ENCODE results near the gene KCNK7. TPM values are rescaled to one million over a fixed set of nuclear protein-coding genes. Genes with fewer than 3 reads are reported as not detected.

KCNK7 gene
- total and polyA plus RNA-seq, 2 experiments from 2014 or later, result 0.60 TPM; not detected in 1

- no peaks in the 10 kb centered on the region for H3K9me2 ChIP-seq (ENCODE audit: insufficient read depth)
- peaks cover 42% of the 10 kb centered on the region for H3K27me3 ChIP-seq (ENCODE audit: insufficient read depth)
- no peak overlapping the region for H3K4me3 ChIP-seq
- H3F3A ChIP-seq (replicated peaks; ENCODE audit: low read depth), result peaks cover 26% of the 10 kb centered on the region; the same call in 1 of the 2 replicates
- Mint-ChIP-seq H3K4me3 (no peak overlapping the region), H3K36me3 (ENCODE audit: low read depth) (peaks cover 9% of the 10 kb centered on the region; the same call in 2 of the 3 replicates), H3K27ac (no peak overlapping the region), H3K27me3 (ENCODE audit: insufficient read depth, low read depth, poor library complexity) (peaks cover 36% of the 10 kb centered on the region), H3K4me1 (peaks cover 13% of the 10 kb centered on the region), H3K9me3 (no peaks in the 10 kb centered on the region; the same call in 2 of the 3 replicates)
- no peak overlapping the region for H3K4me2 ChIP-seq
- DNase-seq (ENCODE audit: low spot score) (no peak), ATAC-seq (no peak)
- H2AFZ ChIP-seq, result no peak overlapping the region
- H3K36me3 ChIP-seq (ENCODE audit: insufficient read depth), result no peaks in the 10 kb centered on the region; the same call in 1 of the 2 replicates
- TF ChIP-seq CREB1 (CRISPR knock-in tag; IDR thresholded peaks at IDR 0.05; ENCODE audit: low read depth) (no peak), REST (IDR thresholded peaks at IDR 0.05; ENCODE audit: unreplicated experiment) (no peak), EZH2 (IDR thresholded peaks at IDR 0.05; ENCODE audit: low read depth, unreplicated experiment) (no peak), EZH2phosphoT487 (IDR thresholded peaks at IDR 0.05; ENCODE audit: unreplicated experiment) (no peak)
- TF ChIP-seq, protein P1, sequence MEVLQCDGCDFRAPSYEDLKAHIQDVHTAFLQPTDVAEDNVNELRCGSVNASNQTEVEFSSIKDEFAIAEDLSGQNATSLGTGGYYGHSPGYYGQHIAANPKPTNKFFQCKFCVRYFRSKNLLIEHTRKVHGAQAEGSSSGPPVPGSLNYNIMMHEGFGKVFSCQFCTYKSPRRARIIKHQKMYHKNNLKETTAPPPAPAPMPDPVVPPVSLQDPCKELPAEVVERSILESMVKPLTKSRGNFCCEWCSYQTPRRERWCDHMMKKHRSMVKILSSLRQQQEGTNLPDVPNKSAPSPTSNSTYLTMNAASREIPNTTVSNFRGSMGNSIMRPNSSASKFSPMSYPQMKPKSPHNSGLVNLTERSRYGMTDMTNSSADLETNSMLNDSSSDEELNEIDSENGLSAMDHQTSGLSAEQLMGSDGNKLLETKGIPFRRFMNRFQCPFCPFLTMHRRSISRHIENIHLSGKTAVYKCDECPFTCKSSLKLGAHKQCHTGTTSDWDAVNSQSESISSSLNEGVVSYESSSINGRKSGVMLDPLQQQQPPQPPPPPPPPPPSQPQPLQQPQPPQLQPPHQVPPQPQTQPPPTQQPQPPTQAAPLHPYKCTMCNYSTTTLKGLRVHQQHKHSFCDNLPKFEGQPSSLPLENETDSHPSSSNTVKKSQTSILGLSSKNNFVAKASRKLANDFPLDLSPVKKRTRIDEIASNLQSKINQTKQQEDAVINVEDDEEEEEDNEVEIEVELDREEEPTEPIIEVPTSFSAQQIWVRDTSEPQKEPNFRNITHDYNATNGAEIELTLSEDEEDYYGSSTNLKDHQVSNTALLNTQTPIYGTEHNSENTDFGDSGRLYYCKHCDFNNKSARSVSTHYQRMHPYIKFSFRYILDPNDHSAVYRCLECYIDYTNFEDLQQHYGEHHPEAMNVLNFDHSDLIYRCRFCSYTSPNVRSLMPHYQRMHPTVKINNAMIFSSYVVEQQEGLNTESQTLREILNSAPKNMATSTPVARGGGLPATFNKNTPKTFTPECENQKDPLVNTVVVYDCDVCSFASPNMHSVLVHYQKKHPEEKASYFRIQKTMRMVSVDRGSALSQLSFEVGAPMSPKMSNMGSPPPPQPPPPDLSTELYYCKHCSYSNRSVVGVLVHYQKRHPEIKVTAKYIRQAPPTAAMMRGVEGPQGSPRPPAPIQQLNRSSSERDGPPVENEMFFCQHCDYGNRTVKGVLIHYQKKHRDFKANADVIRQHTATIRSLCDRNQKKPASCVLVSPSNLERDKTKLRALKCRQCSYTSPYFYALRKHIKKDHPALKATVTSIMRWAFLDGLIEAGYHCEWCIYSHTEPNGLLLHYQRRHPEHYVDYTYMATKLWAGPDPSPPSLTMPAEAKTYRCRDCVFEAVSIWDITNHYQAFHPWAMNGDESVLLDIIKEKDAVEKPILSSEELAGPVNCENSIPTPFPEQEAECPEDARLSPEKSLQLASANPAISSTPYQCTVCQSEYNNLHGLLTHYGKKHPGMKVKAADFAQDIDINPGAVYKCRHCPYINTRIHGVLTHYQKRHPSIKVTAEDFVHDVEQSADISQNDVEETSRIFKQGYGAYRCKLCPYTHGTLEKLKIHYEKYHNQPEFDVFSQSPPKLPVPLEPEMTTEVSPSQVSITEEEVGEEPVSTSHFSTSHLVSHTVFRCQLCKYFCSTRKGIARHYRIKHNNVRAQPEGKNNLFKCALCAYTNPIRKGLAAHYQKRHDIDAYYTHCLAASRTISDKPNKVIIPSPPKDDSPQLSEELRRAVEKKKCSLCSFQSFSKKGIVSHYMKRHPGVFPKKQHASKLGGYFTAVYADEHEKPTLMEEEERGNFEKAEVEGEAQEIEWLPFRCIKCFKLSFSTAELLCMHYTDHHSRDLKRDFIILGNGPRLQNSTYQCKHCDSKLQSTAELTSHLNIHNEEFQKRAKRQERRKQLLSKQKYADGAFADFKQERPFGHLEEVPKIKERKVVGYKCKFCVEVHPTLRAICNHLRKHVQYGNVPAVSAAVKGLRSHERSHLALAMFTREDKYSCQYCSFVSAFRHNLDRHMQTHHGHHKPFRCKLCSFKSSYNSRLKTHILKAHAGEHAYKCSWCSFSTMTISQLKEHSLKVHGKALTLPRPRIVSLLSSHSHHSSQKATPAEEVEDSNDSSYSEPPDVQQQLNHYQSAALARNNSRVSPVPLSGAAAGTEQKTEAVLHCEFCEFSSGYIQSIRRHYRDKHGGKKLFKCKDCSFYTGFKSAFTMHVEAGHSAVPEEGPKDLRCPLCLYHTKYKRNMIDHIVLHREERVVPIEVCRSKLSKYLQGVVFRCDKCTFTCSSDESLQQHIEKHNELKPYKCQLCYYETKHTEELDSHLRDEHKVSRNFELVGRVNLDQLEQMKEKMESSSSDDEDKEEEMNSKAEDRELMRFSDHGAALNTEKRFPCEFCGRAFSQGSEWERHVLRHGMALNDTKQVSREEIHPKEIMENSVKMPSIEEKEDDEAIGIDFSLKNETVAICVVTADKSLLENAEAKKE (CRISPR knock-in tag; IDR thresholded peaks at IDR 0.05), result no peak
- peaks cover 13% of the 10 kb centered on the region; the same call in 1 of the 2 replicates for H3K4me1 ChIP-seq (ENCODE audit: insufficient read depth)
- no peaks in the 10 kb centered on the region; the same call in 1 of the 2 replicates for H4K20me1 ChIP-seq (replicated peaks; ENCODE audit: insufficient read depth)
- no peak overlapping the region for H3K27ac ChIP-seq (ENCODE audit: low read depth)
- no peaks in the 10 kb centered on the region for H3K79me2 ChIP-seq (replicated peaks; ENCODE audit: insufficient read depth)
These were observed 469 bp downstream of the KCNK7 start for GRCh38 chr11:65595131-65595530.

Measured in GM23338 (cell line).